Body of pancreas (tissue), 4 donors: ENCODE results near the gene SPOCK1.

Source experiments
- CTCF ChIP-seq, 7 experiments: fragments of 450-650 bp in 4 of 7; fragments of 200-600 bp in 3 of 7; sonication (generic) in 3 of 7; IDR thresholded peaks; one replicate each; pipeline ENCODE4 v1.5.1; 2016 to 2019; ENCODE audit warnings: antibody characterized with exemption in 7 of 7
- POLR2A ChIP-seq, 3 donors: fragments of 450-650 bp; IDR thresholded peaks; one replicate each; pipeline ENCODE4 v1.6.1; 2016; ENCODE audit warnings: antibody characterized with exemption in 3 of 3, mild to moderate bottlenecking in 2 of 3

GRCh38 chr5:137292461-137293027, 206.6 kb downstream of the SPOCK1 start:
- no peak for TF ChIP-seq CTCF (IDR thresholded peaks at IDR 0.05)
- no peak for TF ChIP-seq POLR2A (IDR thresholded peaks at IDR 0.05)
